Left ventricle myocardium inferior (tissue), 1 donor: ENCODE results near the gene SLC22A7. TPM values are rescaled to one million over a fixed set of nuclear protein-coding genes. Genes with fewer than 3 reads are reported as not detected.

Experiments used
- DNase-seq: peaks from one replicate; pipeline ENCODE4 v3.0.0-alpha.2; 2020
- H3K27ac ChIP-seq: fragments of 200-600 bp; replicated peaks from 2 replicates; pipeline ENCODE4 v1.8.0; 2021
- H3K27me3 ChIP-seq: fragments of 200-600 bp; 2 replicates; pipeline ENCODE4 v1.8.0; 2021; ENCODE audit warnings: low read depth
- H3K36me3 ChIP-seq: fragments of 200-600 bp; 2 replicates; pipeline ENCODE4 v1.8.0; 2021
- H3K4me1 ChIP-seq: fragments of 200-600 bp; 2 replicates; pipeline ENCODE4 v1.8.0; 2021
- H3K4me3 ChIP-seq: fragments of 200-600 bp; 2 replicates; pipeline ENCODE4 v1.8.0; 2021; ENCODE audit warnings: mild to moderate bottlenecking, moderate library complexity
- H3K9me3 ChIP-seq: fragments of 200-600 bp; replicated peaks from 2 replicates; pipeline ENCODE4 v1.8.0; 2021
- CTCF ChIP-seq: fragments of 200-600 bp; IDR thresholded peaks from 2 replicates; pipeline ENCODE4 v1.8.0; 2021; ENCODE audit warnings: antibody characterized with exemption, mild to moderate bottlenecking, borderline replicate concordance
- intact Hi-C: fragments of 100-400 bp; cut with micrococcal nuclease; formaldehyde crosslinking; loops from one replicate; pipeline ENCODE4 v1.11.0; 2022
- total RNA-seq: library from RNA; stranded (reverse); fragmentation: NEBNext Ultra II Directional; extraction: Animal tissue kit (Norgen Biotek cat#: 25700); gene quantifications from one replicate; pipeline ENCODE4 v1.2.1, GENCODE V29; 2021
- donor health status: DM: no; HTN: yes; CAD: no; lungs with severe emphysema.

The SLC22A7 gene
- total RNA-seq, 1 donor from 2014 or later, result not detected

DNA sequence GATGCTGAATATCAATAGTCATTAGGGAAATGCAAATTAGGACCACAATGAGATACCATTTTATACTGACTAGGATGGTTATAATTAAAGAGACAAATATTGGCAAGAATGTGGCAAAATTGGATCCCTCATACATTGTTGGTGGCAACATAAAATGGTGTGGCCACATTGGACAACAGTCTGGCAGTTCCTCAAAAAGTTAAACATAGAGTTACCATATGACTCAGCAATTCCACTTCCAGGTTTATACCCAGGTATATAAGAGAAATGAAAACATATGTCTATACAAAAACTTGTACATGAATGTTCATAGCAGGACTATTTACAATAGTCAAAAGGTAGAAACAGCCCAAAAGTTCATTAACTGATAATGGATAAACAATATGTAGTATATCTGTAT, 12.6 kb downstream of the SLC22A7 start:
- H3K27me3 ChIP-seq, result no peaks in the 10 kb centered on the region
- H3K9me3 ChIP-seq, result no peaks in the 10 kb centered on the region
- H3K4me3 ChIP-seq, result no peak overlapping the region
- TF ChIP-seq CTCF, result no peak
- DNase-seq, result no peak
- H3K36me3 ChIP-seq, result no peaks in the 10 kb centered on the region
- intact Hi-C loops, result no loop called here
- H3K27ac ChIP-seq, result no peak overlapping the region
- H3K4me1 ChIP-seq, result peaks cover 25% of the 10 kb centered on the region

- intact Hi-C loops, result no loop called here
- peaks cover 19% of the 10 kb centered on the region for H3K4me1 ChIP-seq
These were observed 13.6 kb downstream of the SLC22A7 start for GRCh38 chr6:43311666-43312065.

DNA sequence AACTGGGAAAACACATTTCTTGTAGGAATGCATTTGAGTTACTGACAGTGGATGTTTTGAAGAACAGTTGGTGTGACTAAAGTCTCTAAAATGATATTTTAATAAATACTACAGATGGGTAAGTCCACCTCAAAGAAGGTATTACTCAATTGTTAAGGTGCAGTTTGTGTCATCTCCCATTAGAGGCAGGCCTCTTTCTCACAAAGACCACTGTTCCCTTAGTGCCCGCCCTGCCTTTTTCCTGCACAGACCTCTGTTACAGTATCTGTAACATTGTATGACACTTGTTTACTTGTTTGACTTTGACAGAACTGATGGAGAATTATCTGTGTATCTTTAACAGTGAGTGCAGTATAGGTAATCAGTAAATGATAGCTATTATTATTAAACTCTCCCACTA, 15.8 kb downstream of the SLC22A7 start:
- intact Hi-C loops, result no loop called here
- Histone ChIP-seq H3K36me3 (no peaks in the 10 kb centered on the region), H3K4me1 (peaks cover 4% of the 10 kb centered on the region), H3K4me3 (no peak overlapping the region), H3K27ac (no peak overlapping the region), H3K27me3 (no peaks in the 10 kb centered on the region), H3K9me3 (no peaks in the 10 kb centered on the region)
- no peak for TF ChIP-seq CTCF
- DNase-seq, result no peak

More at GRCh38 chr6:43311666-43312065, 13.6 kb downstream of the SLC22A7 start:
- no peak for DNase-seq
- Histone ChIP-seq H3K4me3 (no peak overlapping the region), H3K27me3 (no peaks in the 10 kb centered on the region), H3K27ac (no peak overlapping the region), H3K36me3 (no peaks in the 10 kb centered on the region), H3K9me3 (no peaks in the 10 kb centered on the region)
- no peak for TF ChIP-seq CTCF

DNA sequence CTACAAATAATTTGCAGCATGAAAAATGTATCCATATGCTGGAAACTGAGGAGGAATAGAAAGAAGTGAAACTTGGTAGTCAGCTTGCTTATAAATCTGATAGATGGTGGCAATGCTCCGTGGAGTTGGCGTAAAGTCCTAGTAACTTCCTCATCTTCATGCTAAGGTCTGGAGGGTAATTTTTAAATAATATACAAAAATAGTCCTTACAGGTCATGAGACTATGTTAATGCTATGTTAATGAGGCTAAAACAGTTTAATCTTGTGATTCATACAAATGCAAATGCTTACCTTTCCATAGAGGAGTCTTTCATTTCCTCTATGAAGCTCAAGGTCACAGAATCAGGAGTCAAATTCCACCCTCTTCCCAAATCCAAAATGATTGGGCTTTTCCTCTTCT, 20.0 kb downstream of the SLC22A7 start:
- no peak overlapping the region for H3K4me3 ChIP-seq
- no peak overlapping the region for H3K27ac ChIP-seq
- intact Hi-C loops, result no loop called here
- no peak for DNase-seq
- no peaks in the 10 kb centered on the region for H3K36me3 ChIP-seq
- H3K4me1 ChIP-seq, result no peaks in the 10 kb centered on the region
- TF ChIP-seq CTCF, result no peak
- H3K9me3 ChIP-seq, result no peaks in the 10 kb centered on the region
- no peaks in the 10 kb centered on the region for H3K27me3 ChIP-seq

DNA sequence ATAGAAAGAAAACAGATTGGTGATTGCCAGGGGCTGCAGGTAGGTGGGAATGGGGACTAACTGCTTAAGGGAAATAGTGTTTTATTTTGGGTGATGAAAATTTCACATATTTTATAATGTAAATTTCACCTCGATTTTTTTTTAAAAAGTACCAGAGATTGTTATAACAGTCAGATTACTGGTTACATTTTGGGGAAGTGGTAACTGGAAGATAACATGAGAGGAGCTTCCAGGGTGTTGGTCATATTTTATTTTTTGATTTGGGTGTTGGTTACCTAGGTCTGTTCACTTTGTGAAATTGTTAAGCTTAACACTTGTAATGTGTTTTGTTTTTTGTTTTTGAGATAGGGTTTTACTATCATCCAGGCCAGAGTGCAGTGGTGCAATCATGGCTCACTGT, 27.8 kb downstream of the SLC22A7 start:
- no peaks in the 10 kb centered on the region for H3K27me3 ChIP-seq
- peaks cover 11% of the 10 kb centered on the region for H3K4me1 ChIP-seq
- intact Hi-C loops, result no loop called here
- no peak for TF ChIP-seq CTCF
- H3K36me3 ChIP-seq, result no peaks in the 10 kb centered on the region
- no peak for DNase-seq
- peaks cover 4% of the 10 kb centered on the region for H3K9me3 ChIP-seq
- H3K4me3 ChIP-seq, result no peak overlapping the region
- no peak overlapping the region for H3K27ac ChIP-seq

GRCh38 chr6:43328528-43328927, 30.5 kb downstream of the SLC22A7 start:
- peak overlapping the region; percentile 85 for H3K27ac ChIP-seq
- H3K4me3 ChIP-seq, result no peak overlapping the region
- DNase-seq, result peak; percentile 57
- no peak for TF ChIP-seq CTCF
- no peaks in the 10 kb centered on the region for H3K27me3 ChIP-seq
- H3K4me1 ChIP-seq, result peaks cover 11% of the 10 kb centered on the region
- intact Hi-C loops, result no loop called here
- H3K36me3 ChIP-seq, result no peaks in the 10 kb centered on the region
- H3K9me3 ChIP-seq, result peaks cover 4% of the 10 kb centered on the region
